NCI-H2196 treated with DMSO at 0.1 percent for 48 hours (cell line): ENCODE data around the gene LYPLA2.
"Not testable (repeated sequence)": the region's sequence is repeated elsewhere in the genome, so short reads cannot be mapped to it uniquely, and the experiment has no call there.

Source experiments
- DNase-seq: peaks from one replicate; lab custom pipeline; 2025; ENCODE audit not compliant: unreplicated experiment; lab: John Stamatoyannopoulos, UW

LYPLA2 gene

DNA sequence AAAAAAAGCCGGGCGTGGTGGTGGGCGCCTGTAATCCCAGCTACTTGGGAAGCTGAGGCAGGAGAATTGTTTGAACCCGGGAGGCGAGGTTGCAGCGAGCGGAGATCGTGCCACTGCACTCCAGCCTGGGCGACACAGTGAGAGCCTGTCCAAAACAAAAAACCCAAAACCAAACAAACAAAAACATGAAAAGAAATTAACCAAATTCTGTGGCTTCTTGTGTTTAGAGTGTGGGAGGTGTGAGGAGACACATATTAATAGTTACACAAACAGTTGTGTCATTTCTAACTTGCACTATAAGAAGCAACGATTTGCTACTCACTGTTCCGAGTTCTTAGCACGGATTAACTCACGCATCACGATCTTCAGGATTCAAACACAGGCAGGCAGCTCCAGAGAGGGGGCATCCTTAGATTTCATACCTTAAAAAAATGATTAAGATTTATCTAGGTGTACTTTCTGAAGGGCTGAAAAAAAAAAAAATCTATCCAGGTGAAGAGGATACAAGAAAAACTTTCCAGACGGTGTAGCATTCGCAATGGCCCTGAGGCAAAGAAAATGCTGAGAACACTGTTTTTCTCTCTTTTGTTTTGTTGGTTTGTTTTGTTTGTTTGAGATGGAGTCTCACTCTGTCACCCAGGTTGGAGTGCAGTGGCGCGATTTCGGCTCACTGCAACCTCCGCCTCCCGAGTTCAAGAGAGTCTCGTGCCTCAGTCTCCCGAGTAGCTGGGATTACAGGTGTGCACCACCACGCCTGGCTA, 35.0 kb downstream of the LYPLA2 start:
- no peak for DNase-seq

DNA sequence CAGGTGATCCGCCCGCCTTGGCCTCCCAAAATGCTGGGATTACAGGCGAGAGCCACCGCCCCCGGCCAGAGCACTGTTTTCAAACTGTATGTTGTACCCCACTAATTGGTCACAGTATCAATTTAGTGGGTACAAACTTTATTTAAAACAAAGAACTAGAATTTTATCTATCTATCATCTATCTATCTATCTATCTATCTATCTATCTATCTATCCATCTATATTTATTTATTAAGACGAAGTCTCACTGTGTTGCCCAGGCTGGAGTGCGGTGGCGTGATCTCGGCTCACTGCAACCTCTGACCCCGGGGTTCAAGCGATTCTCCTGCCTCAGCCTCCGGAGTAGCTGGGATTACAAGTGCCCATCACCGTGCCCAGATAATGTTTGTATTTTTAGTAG, 35.6 kb downstream of the LYPLA2 start:
- not testable (repeated sequence) for DNase-seq

DNA sequence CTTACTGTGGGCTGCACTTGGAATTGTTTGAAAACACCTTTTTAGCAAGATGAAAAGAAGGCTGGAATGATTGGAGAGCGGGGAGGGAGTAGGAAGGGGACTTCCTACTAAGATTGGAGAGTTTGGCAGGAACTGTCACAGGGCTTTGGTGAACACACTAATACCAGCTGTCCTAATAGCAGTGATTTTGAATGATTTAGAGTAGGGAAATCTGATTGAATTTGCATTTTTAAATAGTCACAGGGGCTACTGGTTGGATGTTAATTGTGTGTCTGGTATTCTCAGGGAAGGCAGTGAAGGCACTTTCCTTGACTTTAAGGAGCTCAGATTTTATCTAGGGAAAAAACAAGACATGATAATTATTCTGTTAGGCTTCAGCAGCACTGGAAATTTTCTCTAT, 36.8 kb downstream of the LYPLA2 start:
- DNase-seq = no peak

DNA sequence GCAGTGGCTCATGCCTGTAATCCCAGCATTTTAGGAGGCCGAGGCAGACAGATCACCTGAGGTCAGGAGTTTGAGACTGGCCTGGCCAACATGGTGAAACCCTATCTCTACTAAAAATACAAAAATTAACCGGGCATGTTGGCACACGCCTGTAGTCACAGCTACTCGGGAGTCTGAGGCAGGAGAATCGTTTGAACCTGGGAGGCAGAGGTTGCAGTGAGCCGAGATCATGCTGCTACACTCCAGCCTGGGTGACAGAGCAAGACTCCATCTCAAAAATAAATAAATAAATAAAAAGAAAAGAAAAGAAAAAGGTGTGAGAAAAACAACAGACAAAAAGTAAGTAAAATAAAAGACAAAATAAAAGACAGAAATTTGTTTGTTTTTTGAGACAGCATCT, 43.2 kb downstream of the LYPLA2 start:
- not testable (repeated sequence) for DNase-seq

DNA sequence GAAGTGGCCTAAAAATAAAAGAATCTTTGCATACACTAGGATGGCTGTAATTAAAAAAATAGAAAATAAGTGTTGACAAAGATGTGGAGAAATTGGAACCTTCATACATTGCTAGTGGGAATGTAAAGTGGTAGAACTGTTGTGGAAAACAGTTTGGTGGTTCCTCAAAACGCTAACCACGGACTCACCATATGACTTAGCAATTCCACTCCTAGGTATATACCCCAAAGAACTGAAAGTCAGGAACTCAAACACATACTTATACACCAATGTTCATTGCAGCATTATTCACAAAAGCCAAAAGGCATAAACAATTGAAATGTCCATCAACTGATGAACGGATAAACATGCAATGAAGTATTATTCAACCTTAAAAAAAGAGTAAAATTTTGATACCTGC, 45.1 kb downstream of the LYPLA2 start:
- DNase-seq = no peak

DNA sequence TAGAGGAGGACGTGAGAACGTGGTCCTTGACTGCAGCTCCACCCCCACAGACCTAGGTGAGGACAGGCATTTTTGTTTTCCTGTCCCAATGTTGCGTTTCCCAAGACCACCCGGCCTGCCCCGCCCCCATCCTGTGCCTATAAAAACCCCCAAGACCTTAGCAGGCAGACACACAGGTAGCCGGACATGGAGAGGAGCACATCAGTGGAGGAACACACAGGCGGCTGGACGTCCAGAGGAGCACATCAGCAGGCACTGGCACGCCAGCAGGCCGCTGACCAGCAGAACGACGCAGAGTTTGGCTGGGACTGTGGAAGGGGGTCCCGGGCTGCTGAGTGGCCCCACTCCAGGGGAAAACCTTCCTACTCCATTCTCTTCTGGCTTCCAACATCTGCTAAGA, 47.0 kb downstream of the LYPLA2 start:
- no peak for DNase-seq

DNA sequence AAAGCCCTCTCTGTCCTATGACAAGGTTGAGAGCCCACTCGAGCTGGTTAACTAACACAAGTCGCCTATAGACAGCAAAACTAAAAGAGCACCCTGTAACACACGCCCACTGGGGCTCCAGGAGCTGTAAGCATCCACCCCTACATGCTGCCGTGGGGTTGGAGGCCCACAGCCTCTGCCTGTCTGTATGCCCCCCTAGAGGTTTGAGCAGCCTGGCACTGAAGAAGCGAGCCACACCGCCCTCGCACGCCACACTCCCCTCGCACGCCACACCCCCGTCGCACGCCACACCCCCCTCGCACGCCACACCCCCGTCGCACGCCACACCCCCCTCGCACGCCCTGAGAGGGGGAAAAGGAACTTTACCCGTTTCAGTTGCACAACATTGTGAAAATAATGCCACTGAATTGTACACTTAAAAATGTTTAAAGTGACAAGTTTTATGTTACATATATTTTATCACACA, 47.5 kb downstream of the LYPLA2 start:
- DNase-seq = no peak

DNA sequence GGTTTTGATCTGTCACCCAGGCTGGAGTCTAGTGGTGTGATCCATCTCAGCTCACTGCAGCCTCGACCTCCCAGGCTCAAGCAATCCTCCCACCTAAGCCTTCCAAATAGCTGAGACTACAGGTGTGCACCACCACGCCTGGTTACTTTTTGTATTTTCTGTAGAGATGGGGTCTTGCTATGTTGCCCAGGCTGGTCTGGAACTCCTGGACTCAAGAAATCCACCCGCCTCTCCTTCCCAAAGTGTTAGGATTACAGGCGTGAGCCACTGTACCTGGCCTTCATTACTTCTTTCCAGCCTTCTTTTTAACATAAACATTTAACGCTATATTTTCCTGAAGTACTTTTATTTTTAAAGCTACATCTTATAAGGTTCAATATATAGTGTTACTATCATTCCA, 52.7 kb downstream of the LYPLA2 start:
- no peak for DNase-seq
